DOHH2 (cell line): ENCODE results near the gene KIAA0040.

ENCODE experiments used
- CTCF ChIP-seq: fragments of 200-600 bp; sonication (generic); IDR thresholded peaks from one replicate; pipeline ENCODE4 v1.5.1; 2014; ENCODE audit warnings: antibody characterized with exemption, mild to moderate bottlenecking, low read depth, low read length; ENCODE audit not compliant: poor library complexity, severe bottlenecking
- EZH2phosphoT487 ChIP-seq: fragments of 200-600 bp; sonication (generic); IDR thresholded peaks from 2 replicates; pipeline ENCODE4 v1.6.1; 2017; ENCODE audit warnings: borderline replicate concordance, mild to moderate bottlenecking, antibody characterized with exemption, low read length, moderate library complexity, mixed read lengths

GRCh38 chr1:175128523-175128922 lies 64.1 kb downstream of the KIAA0040 start:
- TF ChIP-seq CTCF (no peak), EZH2phosphoT487 (no peak)
